IPS DF 6.9 (cell line): ENCODE results near the gene OR10G4.

Source experiments
- DNase-seq: peaks from one replicate; pipeline ENCODE4 v3.0.0-alpha.2; 2013; ENCODE audit warnings: low read depth, low spot score
- H3K27ac ChIP-seq: one replicate; pipeline ENCODE4 v1.5.1; 2013; ENCODE audit warnings: low read length, control low read depth
- H3K27me3 ChIP-seq: 2 replicates; pipeline ENCODE4 v1.6.1; 2013; ENCODE audit warnings: mild to moderate bottlenecking, low read length; ENCODE audit not compliant: control insufficient read depth, insufficient read depth
- H3K36me3 ChIP-seq: 2 replicates; pipeline ENCODE4 v1.6.1; 2013; ENCODE audit warnings: low read length; ENCODE audit not compliant: control insufficient read depth, insufficient read depth
- H3K4me1 ChIP-seq: 2 replicates; pipeline ENCODE4 v1.6.1; 2013; ENCODE audit warnings: low read length; ENCODE audit not compliant: control insufficient read depth, insufficient read depth
- H3K4me3 ChIP-seq: 2 replicates; pipeline ENCODE4 v1.5.1; 2013; ENCODE audit warnings: mild to moderate bottlenecking, low read length
- H3K9me3 ChIP-seq: 2 replicates; pipeline ENCODE4 v1.6.1; 2013; ENCODE audit warnings: low read length, inconsistent platforms; ENCODE audit not compliant: control insufficient read depth, insufficient read depth
- WGBS: extraction: QIAGEN DNeasy Blood & Tissue Kit; methylation state at CpG from one replicate; pipeline ENCODE4 v1.1.7; 2013; ENCODE audit warnings: mixed read lengths, missing lambda C conversion rate; ENCODE audit not compliant: insufficient read length, insufficient coverage; 5-methylcytosine and 5-hydroxymethylcytosine counted together

The OR10G4 gene

DNA sequence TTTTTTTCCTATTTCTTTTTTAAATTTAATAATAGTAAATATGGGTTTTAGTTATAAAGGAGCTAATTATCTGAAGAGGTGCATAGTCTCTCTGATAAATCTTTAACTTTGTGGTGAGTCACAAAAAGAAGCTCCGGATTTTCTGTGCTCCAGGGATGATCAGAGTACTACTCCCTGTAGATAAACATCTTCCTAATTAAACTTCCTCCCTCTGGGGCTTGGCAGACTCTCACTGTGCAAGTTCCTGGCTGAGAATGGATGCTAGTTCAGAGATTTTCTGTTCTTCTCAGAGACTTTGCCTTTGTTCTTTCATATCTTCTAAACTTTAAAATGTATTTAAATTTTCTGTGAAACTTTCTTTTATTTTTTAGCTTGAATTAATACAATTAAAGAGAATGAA, 28.5 kb downstream of the OR10G4 start, which contains the start of gene OR10G7:
Gene OR10G7 (minus strand): TSS at position 72 of the 400 bp plus-strand sequence. CDS start 2,324 bp downstream, outside the sequence.
- H3K27ac ChIP-seq, result no peak within 1 kb of the TSS
- H3K4me3 ChIP-seq, result no peak within 1 kb of the TSS
- H3K27me3 ChIP-seq, result no peaks in the 10 kb centered on the region
- no peaks in the 10 kb centered on the region for H3K9me3 ChIP-seq
- DNase-seq, result no peak
- H3K4me1 ChIP-seq, result no peaks in the 10 kb centered on the region
- no peaks in the 10 kb centered on the region for H3K36me3 ChIP-seq
- whole genome bisulfite sequencing, result no CpG with 5 or more reads among the region's 1 CpG

DNA sequence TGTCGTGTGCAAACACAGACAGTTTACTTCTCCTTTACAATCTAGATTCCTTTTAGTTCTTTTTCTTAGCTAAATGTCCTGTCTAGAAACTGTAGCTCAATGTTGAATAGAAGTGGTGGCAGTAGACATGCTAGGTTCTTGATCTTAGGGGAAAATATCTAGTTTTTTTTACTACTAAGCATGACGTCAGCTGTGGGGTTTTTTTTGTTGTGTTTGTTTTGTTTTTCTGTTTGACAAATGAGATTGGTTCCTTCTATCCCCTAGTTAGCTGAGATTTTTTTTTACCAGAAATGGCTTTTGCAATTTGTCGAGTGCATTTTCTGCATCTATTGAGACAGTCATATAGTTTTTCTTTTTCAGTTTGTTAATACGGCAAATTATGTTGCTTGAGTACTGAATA, 30.6 kb downstream of the OR10G4 start:
- Histone ChIP-seq H3K27ac (no peak overlapping the region), H3K4me3 (no peak overlapping the region), H3K9me3 (no peaks in the 10 kb centered on the region), H3K27me3 (no peaks in the 10 kb centered on the region), H3K4me1 (no peaks in the 10 kb centered on the region), H3K36me3 (no peaks in the 10 kb centered on the region)
- no peak for DNase-seq
- no CpG with 5 or more reads among the region's 4 CpGs for WGBS

DNA sequence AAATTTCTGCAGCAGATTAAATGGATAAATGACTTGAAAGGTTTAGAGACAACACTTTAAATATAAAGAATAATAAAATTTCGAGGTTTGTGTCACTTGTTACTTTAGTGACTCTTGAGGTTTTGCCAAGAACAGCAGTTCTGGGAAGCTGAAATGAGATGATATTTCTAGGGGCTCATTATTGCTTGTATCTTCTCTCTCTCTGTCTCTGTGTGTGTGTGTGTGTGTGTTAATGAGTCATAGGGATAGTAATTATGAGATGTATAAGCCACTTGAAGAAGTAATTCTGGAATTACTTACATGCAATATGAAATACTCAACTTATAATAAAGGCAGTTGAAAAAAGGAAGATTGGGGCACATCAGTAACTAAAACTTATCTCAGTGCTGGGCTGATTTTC, 38.0 kb downstream of the OR10G4 start:
- WGBS, result no CpG with 5 or more reads among the region's 1 CpG
- no peaks in the 10 kb centered on the region for H3K27me3 ChIP-seq
- H3K36me3 ChIP-seq, result no peaks in the 10 kb centered on the region

DNA sequence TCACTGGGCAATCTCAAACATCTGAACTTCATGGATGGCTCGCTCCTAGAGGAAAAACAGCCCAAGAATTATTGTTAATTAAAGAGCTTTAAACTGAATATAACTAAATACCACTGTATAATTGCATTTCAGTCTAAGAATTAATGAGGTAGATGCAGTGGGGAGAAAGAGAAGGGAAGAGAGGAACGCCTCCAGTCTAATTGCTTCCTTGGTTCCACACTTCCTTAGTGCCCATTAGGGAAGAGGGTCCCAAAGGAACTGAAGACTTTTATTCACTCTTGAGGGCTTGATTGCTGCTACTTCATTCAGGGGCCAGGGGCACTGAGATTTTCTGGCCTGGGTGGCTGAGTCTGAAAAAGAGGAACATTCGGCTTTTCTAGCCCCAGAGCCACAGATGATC, 40.2 kb downstream of the OR10G4 start:
- Histone ChIP-seq H3K4me3 (no peak overlapping the region), H3K4me1 (no peaks in the 10 kb centered on the region), H3K9me3 (no peaks in the 10 kb centered on the region), H3K36me3 (no peaks in the 10 kb centered on the region), H3K27me3 (no peaks in the 10 kb centered on the region), H3K27ac (no peak overlapping the region)
- no CpG with 5 or more reads among the region's 3 CpGs for WGBS
- no peak for DNase-seq

More for the DNA sequence above, 38.0 kb downstream of the OR10G4 start:
- DNase-seq, result no peak
- Histone ChIP-seq H3K4me3 (no peak overlapping the region), H3K9me3 (no peaks in the 10 kb centered on the region), H3K27ac (no peak overlapping the region), H3K4me1 (no peaks in the 10 kb centered on the region)
